ENCODE measurements around the gene WFIKKN2.
"Not testable (repeated sequence)": the region's sequence is repeated elsewhere in the genome, so short reads cannot be mapped to it uniquely, and the experiment has no call there.

WFIKKN2 gene

GRCh38 chr17:50853781-50854180 lies 18.4 kb downstream of the WFIKKN2 start:
- no peak for DNase-seq (ENCODE audit: low spot score)

- DNase-seq (ENCODE audit: low spot score) = no peak
Observed at GRCh38 chr17:50855708-50856330, 20.4 kb downstream of the WFIKKN2 start.

GRCh38 chr17:50856431-50856830 lies 21.0 kb downstream of the WFIKKN2 start:
- no peak for DNase-seq (ENCODE audit: low spot score)

GRCh38 chr17:50858486-50859225 lies 23.3 kb downstream of the WFIKKN2 start:
- no peak for DNase-seq (ENCODE audit: low spot score)

- not testable (repeated sequence) for DNase-seq (ENCODE audit: low spot score)
Observed at GRCh38 chr17:50859727-50860126, 24.3 kb downstream of the WFIKKN2 start.

- no peak for DNase-seq (ENCODE audit: low spot score)
Observed at GRCh38 chr17:50861334-50861676, 25.9 kb downstream of the WFIKKN2 start.

- DNase-seq (ENCODE audit: low spot score) = no peak
Observed at GRCh38 chr17:50861822-50862528, 26.6 kb downstream of the WFIKKN2 start.

GRCh38 chr17:50863221-50863843 lies 27.9 kb downstream of the WFIKKN2 start:
- DNase-seq (ENCODE audit: low spot score) = peak; percentile 76

GRCh38 chr17:50863931-50864330 lies 28.5 kb downstream of the WFIKKN2 start:
- DNase-seq (ENCODE audit: low spot score) = no peak

- no peak for DNase-seq (ENCODE audit: low spot score)
Observed at GRCh38 chr17:50864747-50865059, 29.3 kb downstream of the WFIKKN2 start.

- peak; percentile 83 for DNase-seq (ENCODE audit: low spot score)
Observed at GRCh38 chr17:50865060-50865867, 29.9 kb downstream of the WFIKKN2 start.

- DNase-seq (ENCODE audit: low spot score) = no peak
Observed at GRCh38 chr17:50865868-50866260, 30.5 kb downstream of the WFIKKN2 start.

- DNase-seq (ENCODE audit: low spot score) = peak; percentile 99
Observed at GRCh38 chr17:50866261-50866949, 31.0 kb downstream of the WFIKKN2 start, which contains the start of gene TOB1. TOB1 (minus strand) TSS chr17:50866354; CDS start chr17:50864017, 2,337 bp downstream.

GRCh38 chr17:50866950-50867362 lies 31.6 kb downstream of the WFIKKN2 start:
- DNase-seq (ENCODE audit: low spot score) = no peak

- peak; percentile 98 for DNase-seq (ENCODE audit: low spot score)
Observed at GRCh38 chr17:50867363-50868139, 32.2 kb downstream of the WFIKKN2 start.

GRCh38 chr17:50868140-50868438 lies 32.7 kb downstream of the WFIKKN2 start:
- DNase-seq (ENCODE audit: low spot score) = no peak

- DNase-seq (ENCODE audit: low spot score) = no peak
Observed at GRCh38 chr17:50868602-50869001, 33.2 kb downstream of the WFIKKN2 start.

- no peak for DNase-seq (ENCODE audit: low spot score)
Observed at GRCh38 chr17:50871364-50871763, 36.0 kb downstream of the WFIKKN2 start.

- peak; percentile 69 for DNase-seq (ENCODE audit: low spot score)
Observed at GRCh38 chr17:50871898-50872297, 36.5 kb downstream of the WFIKKN2 start.

GRCh38 chr17:50872710-50873424 lies 37.5 kb downstream of the WFIKKN2 start:
- DNase-seq (ENCODE audit: low spot score) = no peak
